Endothelial cell of umbilical vein (primary cell): ENCODE measurements around the gene PRUNE1. TPM values are rescaled to one million over a fixed set of nuclear protein-coding genes. Genes with fewer than 3 reads are reported as not detected.

Source experiments
- BruUV-seq: library from RNA; stranded (reverse); fragments of 400-500 nt; replicated peaks from 2 replicates; lab custom pipeline; 2021; lab: Mats Ljungman, UMichigan
- CTCF ChIA-PET: fragments of 300-600, 350-600 bp; sonication (Branson Sonifier 250); formaldehyde crosslinking; loops from one replicate; lab custom pipeline; 2021; ENCODE audit warnings: antibody characterized with exemption, inconsistent platforms; lab: Charles Lee
- POLR2A ChIA-PET: fragments of 300-600, 350-600 bp; sonication (Branson Sonifier 250); formaldehyde crosslinking; loops from one replicate; lab custom pipeline; 2021; ENCODE audit warnings: antibody characterized with exemption, inconsistent platforms; lab: Charles Lee
- DNase-seq: peaks from one replicate; pipeline ENCODE4 v3.0.0-alpha.2; 2011; ENCODE audit warnings: low read depth, low spot score
- FAIRE-seq: peaks from 2 replicates; lab custom pipeline; 2011; peaks lifted over from hg19 to GRCh38; lab: Jason Lieb, UNC
- H2AFZ ChIP-seq: 2 replicates; pipeline ENCODE4 v1.6.0; 2012; ENCODE audit warnings: low read depth, low read length, control low read depth, inconsistent platforms
- H3K27ac ChIP-seq: 2 replicates; pipeline ENCODE4 v1.5.1; 2011; ENCODE audit warnings: low read depth, mild to moderate bottlenecking, control low read depth, low read length, moderate library complexity; ENCODE audit not compliant: insufficient read depth
- H3K27me3 ChIP-seq, 2 experiments: 2 replicates each; pipeline versions ENCODE4 v1.6.0 to v1.6.1; 2011; ENCODE audit warnings: low read length in 2 of 2, mixed read lengths in 1 of 2; ENCODE audit not compliant: control insufficient read depth in 2 of 2, insufficient read depth in 2 of 2
- H3K36me3 ChIP-seq, 2 experiments: 2 replicates in 1 of 2; 3 replicates in 1 of 2; pipeline ENCODE4 v1.5.1; 2011; ENCODE audit warnings: low read length in 2 of 2, mild to moderate bottlenecking in 1 of 2, moderate library complexity in 1 of 2; ENCODE audit not compliant: control insufficient read depth in 2 of 2, insufficient read depth in 2 of 2; ENCODE audit errors: extremely low read depth in 1 of 2
- H3K4me1 ChIP-seq: 3 replicates; pipeline ENCODE4 v1.5.1; 2011; ENCODE audit warnings: mild to moderate bottlenecking, low read length; ENCODE audit not compliant: control insufficient read depth, insufficient read depth; ENCODE audit errors: extremely low read depth
- H3K4me2 ChIP-seq: 2 replicates; pipeline ENCODE4 v1.6.1; 2011; ENCODE audit warnings: low read length, control low read depth, mixed read lengths; ENCODE audit not compliant: insufficient read depth
- H3K4me3 ChIP-seq, 3 experiments: fragments of 200-600 bp in 1 of 3; sonication (generic), shearing (Covaris generic) in 1 of 3; replicated peaks in 1 of 3; 2 replicates each; pipeline ENCODE4 v1.5.1; 2011 to 2016; ENCODE audit warnings: control low read depth in 3 of 3, low read length in 3 of 3, mild to moderate bottlenecking in 2 of 3, inconsistent platforms in 1 of 3, low read depth in 1 of 3, moderate library complexity in 1 of 3; ENCODE audit not compliant: insufficient read depth in 1 of 3
- H3K79me2 ChIP-seq: 2 replicates; pipeline ENCODE4 v1.6.0; 2012; ENCODE audit warnings: low read length, inconsistent platforms; ENCODE audit not compliant: control insufficient read depth, insufficient read depth
- H3K9ac ChIP-seq: replicated peaks from 2 replicates; pipeline ENCODE3; 2011; ENCODE audit warnings: low read length, control low read depth; ENCODE audit not compliant: insufficient read depth; ENCODE audit errors: extremely low read depth
- H3K9me1 ChIP-seq: replicated peaks from 3 replicates; pipeline ENCODE4 v1.6.0; 2011; ENCODE audit warnings: mild to moderate bottlenecking, low read length; ENCODE audit not compliant: control insufficient read depth, insufficient read depth; ENCODE audit errors: extremely low read depth
- H3K9me3 ChIP-seq: replicated peaks from 2 replicates; pipeline ENCODE4 v1.5.1; 2012; ENCODE audit warnings: low read length, inconsistent platforms; ENCODE audit not compliant: control insufficient read depth, insufficient read depth
- H4K20me1 ChIP-seq: replicated peaks from 2 replicates; pipeline ENCODE3; 2011; ENCODE audit warnings: mild to moderate bottlenecking, low read length; ENCODE audit not compliant: control insufficient read depth, insufficient read depth; ENCODE audit errors: extremely low read depth
- EZH2 ChIP-seq: IDR thresholded peaks from 2 replicates; pipeline ENCODE4 v1.6.1; 2012; ENCODE audit warnings: borderline replicate concordance, low read depth, mild to moderate bottlenecking, moderate library complexity, low read length, inconsistent platforms; ENCODE audit not compliant: severe bottlenecking
- FOS ChIP-seq: IDR thresholded peaks from 2 replicates; pipeline ENCODE4 v1.6.1; 2011; ENCODE audit warnings: mild to moderate bottlenecking, low read length, moderate library complexity, borderline replicate concordance; ENCODE audit not compliant: insufficient read depth
- GATA2 ChIP-seq: IDR thresholded peaks from 2 replicates; pipeline ENCODE4 v1.7.0; 2011; ENCODE audit warnings: low read depth, mild to moderate bottlenecking, moderate library complexity, mixed read lengths, low read length; ENCODE audit not compliant: insufficient read length, insufficient read depth
- JUN ChIP-seq: IDR thresholded peaks from 2 replicates; pipeline ENCODE4 v1.6.1; 2011; ENCODE audit warnings: borderline replicate concordance, low read depth; ENCODE audit not compliant: insufficient read length, insufficient read depth
- MYC ChIP-seq: IDR thresholded peaks from one replicate; pipeline ENCODE4 v1.6.1; 2011; ENCODE audit warnings: mild to moderate bottlenecking, low read depth, low read length
- POLR2A ChIP-seq: IDR thresholded peaks from 2 replicates; pipeline ENCODE4 v1.6.1; 2012; ENCODE audit warnings: low read depth, mild to moderate bottlenecking, control low read depth, low read length
- POLR2AphosphoS5 ChIP-seq: IDR thresholded peaks from 2 replicates; pipeline ENCODE4 v1.6.1; 2012; ENCODE audit warnings: low read depth, mild to moderate bottlenecking, control low read depth, low read length, moderate library complexity; ENCODE audit not compliant: insufficient read depth
- dilution Hi-C: fragments of 300-500 bp; cut with MboI; formaldehyde crosslinking; loops from one replicate; pipeline ENCODE4 v1.15.0; 2019; ENCODE audit warnings: low sequenced_read_pairs; ENCODE audit not compliant: extremely low pct_ligation_motif_present
- intact Hi-C: fragments of 100-400 bp; cut with micrococcal nuclease; formaldehyde crosslinking; loops from one replicate; pipeline ENCODE4 v1.10.0; 2022
- polyA plus RNA-seq, 4 experiments: library from polyadenylated mRNA; depleted of rRNA in 3 of 4; stranded (reverse) in 3 of 4; unstranded in 1 of 4; fragments of >200 nt; gene quantifications; 2 replicates each; pipeline versions ENCODE4 v1.2.1 to v1.2.3, GENCODE V29; 2011 to 2012; ENCODE audit warnings: missing spikeins in 1 of 4
- total RNA-seq: library from RNA; stranded (reverse); gene quantifications from 2 replicates; pipeline ENCODE4 v1.2.3, GENCODE V29; 2021
- TF ChIP-seq, protein P1 (sequence below): IDR thresholded peaks from 2 replicates; pipeline ENCODE4 v1.6.1; 2011; ENCODE audit not compliant: insufficient read depth, insufficient read length
- TF ChIP-seq, protein P2 (sequence below), 2 donors: IDR thresholded peaks; 1 replicate in 1 of 2; 2 replicates in 1 of 2; pipeline ENCODE4 v1.5.1; 2011; ENCODE audit warnings: low read length in 2 of 2, mild to moderate bottlenecking in 2 of 2, moderate library complexity in 2 of 2, control low read depth in 1 of 2, inconsistent platforms in 1 of 2, low read depth in 1 of 2; ENCODE audit not compliant: insufficient read depth in 1 of 2; ENCODE audit errors: extremely low read depth in 1 of 2

The PRUNE1 gene
- total and polyA plus RNA-seq, 2 donors (not counting 3 experiments of a cell fraction or from before 2014, with no cell fraction given): 8.6 to 17.5 TPM

DNA sequence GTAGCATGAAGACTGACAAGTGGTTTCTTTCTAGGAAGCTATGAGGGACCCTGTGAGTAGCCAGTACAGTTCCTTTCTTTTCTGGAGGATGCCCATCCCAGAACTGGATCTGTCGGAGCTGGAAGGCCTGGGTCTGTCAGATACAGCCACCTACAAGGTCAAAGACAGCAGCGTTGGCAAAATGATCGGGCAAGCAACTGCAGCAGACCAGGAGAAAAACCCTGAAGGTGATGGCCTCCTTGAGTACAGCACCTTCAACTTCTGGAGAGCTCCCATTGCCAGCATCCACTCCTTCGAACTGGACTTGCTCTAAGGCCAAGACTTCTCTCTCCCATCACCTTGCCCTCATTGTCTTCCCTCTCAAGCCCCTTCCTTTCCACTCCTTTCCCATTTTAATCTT lies 58.9 kb downstream of the PRUNE1 start:
- H3K9me3 ChIP-seq: no peaks in the 10 kb centered on the region
- no peaks in the 10 kb centered on the region for H3K27me3 ChIP-seq
- POLR2A ChIA-PET: no interaction called here
- no peak for DNase-seq
- H3K4me2 ChIP-seq: no peak overlapping the region
- no peak overlapping the region for H3K27ac ChIP-seq
- H3K4me1 ChIP-seq: peaks cover 10% of the 10 kb centered on the region
- H3K9me1 ChIP-seq: no peaks in the 10 kb centered on the region
- H2AFZ ChIP-seq: no peak overlapping the region
- BruUV-seq: no TSS peak
- no peaks in the 10 kb centered on the region for H4K20me1 ChIP-seq
- peaks cover 0 to 5% of the 10 kb centered on the region in 2 experiments for H3K36me3 ChIP-seq
- H3K9ac ChIP-seq: no peak overlapping the region
- dilution Hi-C loops (no loop called here), intact Hi-C loops (no loop called here)
- TF ChIP-seq, protein P1, sequence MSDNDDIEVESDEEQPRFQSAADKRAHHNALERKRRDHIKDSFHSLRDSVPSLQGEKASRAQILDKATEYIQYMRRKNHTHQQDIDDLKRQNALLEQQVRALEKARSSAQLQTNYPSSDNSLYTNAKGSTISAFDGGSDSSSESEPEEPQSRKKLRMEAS: no peak
- TF ChIP-seq, protein P2, sequence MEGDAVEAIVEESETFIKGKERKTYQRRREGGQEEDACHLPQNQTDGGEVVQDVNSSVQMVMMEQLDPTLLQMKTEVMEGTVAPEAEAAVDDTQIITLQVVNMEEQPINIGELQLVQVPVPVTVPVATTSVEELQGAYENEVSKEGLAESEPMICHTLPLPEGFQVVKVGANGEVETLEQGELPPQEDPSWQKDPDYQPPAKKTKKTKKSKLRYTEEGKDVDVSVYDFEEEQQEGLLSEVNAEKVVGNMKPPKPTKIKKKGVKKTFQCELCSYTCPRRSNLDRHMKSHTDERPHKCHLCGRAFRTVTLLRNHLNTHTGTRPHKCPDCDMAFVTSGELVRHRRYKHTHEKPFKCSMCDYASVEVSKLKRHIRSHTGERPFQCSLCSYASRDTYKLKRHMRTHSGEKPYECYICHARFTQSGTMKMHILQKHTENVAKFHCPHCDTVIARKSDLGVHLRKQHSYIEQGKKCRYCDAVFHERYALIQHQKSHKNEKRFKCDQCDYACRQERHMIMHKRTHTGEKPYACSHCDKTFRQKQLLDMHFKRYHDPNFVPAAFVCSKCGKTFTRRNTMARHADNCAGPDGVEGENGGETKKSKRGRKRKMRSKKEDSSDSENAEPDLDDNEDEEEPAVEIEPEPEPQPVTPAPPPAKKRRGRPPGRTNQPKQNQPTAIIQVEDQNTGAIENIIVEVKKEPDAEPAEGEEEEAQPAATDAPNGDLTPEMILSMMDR (IDR thresholded peaks at IDR 0.05; ENCODE audit: extremely low read depth in 1 of 2, insufficient read depth in 1 of 2, low read depth in 1 of 2, low read length in 2 of 2): no peak
- TF ChIP-seq EZH2 (no peak), POLR2AphosphoS5 (no peak), MYC (no peak), JUN (no peak), GATA2 (no peak), FOS (no peak), POLR2A (no peak)
- H3K79me2 ChIP-seq: peaks cover 53% of the 10 kb centered on the region
- FAIRE-seq: no peak
- CTCF ChIA-PET: interaction anchor here (1.2 to 1.3 kb wide), 2 partner anchors 19 to 71 kb away, joined by 3 to 4 read pairs; no protein-coding TSS in a partner anchor
- no peak overlapping the region for H3K4me3 ChIP-seq
